GM23248 (cell line): ENCODE results near the gene COL11A2. TPM values are rescaled to one million over a fixed set of nuclear protein-coding genes. Genes with fewer than 3 reads are reported as not detected.

Source experiments
- DNase-seq: peaks from one replicate; pipeline ENCODE4 v3.0.0-alpha.2; 2015
- H2AFZ ChIP-seq: fragments of 200-600 bp; sonication (generic); 2 replicates; pipeline ENCODE4 v1.6.1; 2016; ENCODE audit warnings: antibody characterized with exemption
- H3F3A ChIP-seq: fragments of 200-600 bp; sonication (generic); 2 replicates; pipeline ENCODE4 v1.6.1; 2016; ENCODE audit warnings: mild to moderate bottlenecking, antibody characterized with exemption, mixed run types; ENCODE audit not compliant: insufficient read depth
- H3K27ac ChIP-seq: fragments of 200-600 bp; sonication (generic); 2 replicates; pipeline ENCODE4 v1.5.1; 2016; ENCODE audit warnings: mild to moderate bottlenecking
- H3K27me3 ChIP-seq: fragments of 200-600 bp; sonication (generic); replicated peaks from 2 replicates; pipeline ENCODE4 v1.6.1; 2016; ENCODE audit warnings: mild to moderate bottlenecking; ENCODE audit not compliant: insufficient read depth
- H3K36me3 ChIP-seq: fragments of 200-600 bp; sonication (generic); 2 replicates; pipeline ENCODE4 v1.6.1; 2016; ENCODE audit warnings: low read depth, mild to moderate bottlenecking
- H3K4me1 ChIP-seq: fragments of 200-600 bp; sonication (generic); 2 replicates; pipeline ENCODE4 v1.6.1; 2016; ENCODE audit warnings: mild to moderate bottlenecking; ENCODE audit not compliant: insufficient read depth
- H3K4me2 ChIP-seq: fragments of 200-600 bp; sonication (generic); one replicate; pipeline ENCODE4 v1.6.1; 2016; ENCODE audit warnings: mild to moderate bottlenecking; ENCODE audit not compliant: unreplicated experiment
- H3K4me3 ChIP-seq: fragments of 200-600 bp; sonication (generic); 2 replicates; pipeline ENCODE4 v1.5.1; 2016; ENCODE audit warnings: mild to moderate bottlenecking
- H3K79me2 ChIP-seq: fragments of 200-600 bp; sonication (generic); 2 replicates; pipeline ENCODE4 v1.6.1; 2016; ENCODE audit warnings: mild to moderate bottlenecking; ENCODE audit not compliant: insufficient read depth
- H3K9ac ChIP-seq: fragments of 200-600 bp; sonication (generic); 2 replicates; pipeline ENCODE4 v1.6.1; 2016; ENCODE audit warnings: mild to moderate bottlenecking
- H3K9me2 ChIP-seq: fragments of 200-600 bp; sonication (generic); 2 replicates; pipeline ENCODE4 v1.6.1; 2016; ENCODE audit warnings: mixed run types, mild to moderate bottlenecking, moderate library complexity; ENCODE audit not compliant: insufficient read depth
- H3K9me3 ChIP-seq: fragments of 200-600 bp; sonication (generic); one replicate; pipeline ENCODE4 v1.6.1; 2017; ENCODE audit warnings: low read depth
- H4K20me1 ChIP-seq: fragments of 200-600 bp; sonication (generic); 2 replicates; pipeline ENCODE4 v1.6.0; 2016; ENCODE audit not compliant: insufficient read depth
- EZH2 ChIP-seq: fragments of 200-600 bp; sonication (generic); IDR thresholded peaks from 2 replicates; pipeline ENCODE4 v1.6.1; 2018; ENCODE audit warnings: antibody characterized with exemption, mild to moderate bottlenecking; ENCODE audit not compliant: insufficient read depth, poor library complexity, severe bottlenecking
- EZH2phosphoT487 ChIP-seq: fragments of 200-600 bp; sonication (generic); IDR thresholded peaks from 2 replicates; pipeline ENCODE4 v1.6.1; 2018; ENCODE audit warnings: antibody characterized with exemption, moderate library complexity, mild to moderate bottlenecking, low read depth; ENCODE audit not compliant: insufficient read depth
- WGBS, 2 experiments: methylation state at CpG; one replicate each; pipeline ENCODE4 v1.1.6; 2015 to 2017; ENCODE audit warnings: low lambda C conversion rate in 2 of 2, low coverage in 1 of 2; ENCODE audit errors: missing lambda C conversion rate in 2 of 2; 5-methylcytosine and 5-hydroxymethylcytosine counted together
- in situ Hi-C: fragments of 300-500 bp; cut with MboI; formaldehyde crosslinking; loops from 2 replicates; pipeline ENCODE4 v1.15.0; 2020
- polyA plus RNA-seq: library from polyadenylated mRNA; unstranded; fragments of >200 nt; fragmentation: Nextera tagmentation; extraction: Ambion mirVana; gene quantifications from 2 replicates; pipeline ENCODE4 v1.2.1, GENCODE V29; 2016
- total RNA-seq: library from RNA; depleted of rRNA; stranded (reverse); fragments of >200 nt; shearing (Covaris generic); gene quantifications from 2 replicates; pipeline ENCODE4 v1.2.3, GENCODE V29; 2014

The COL11A2 gene
- total and polyA plus RNA-seq, 2 experiments from 2014 or later = 0.31 to 0.32 TPM

GRCh38 chr6:33208091-33208967 lies 16.1 kb upstream of the COL11A2 start, which contains the start of gene RING1:
Gene RING1 (plus strand): TSS chr6:33208500. CDS start chr6:33208823, 323 bp downstream.
- Histone ChIP-seq H3K4me2 (peak within 1 kb of the TSS; percentile 95), H3K4me1 (peaks cover 44% of the 10 kb centered on the region), H2AFZ (peak within 1 kb of the TSS; percentile 80), H3K27ac (peak within 1 kb of the TSS; percentile 92), H3K9me2 (no peaks in the 10 kb centered on the region), H3K9me3 (no peaks in the 10 kb centered on the region), H4K20me1 (no peaks in the 10 kb centered on the region), H3K27me3 (no peaks in the 10 kb centered on the region), H3K4me3 (peak within 1 kb of the TSS; percentile 96), H3K36me3 (peaks cover 6% of the 10 kb centered on the region), H3F3A (peaks cover 31% of the 10 kb centered on the region), H3K9ac (peak within 1 kb of the TSS; percentile 100), H3K79me2 (peaks cover 19% of the 10 kb centered on the region)
- in situ Hi-C loops = no loop called here
- peak; percentile 92 for DNase-seq
- TF ChIP-seq EZH2phosphoT487 = no peak
- no peak for TF ChIP-seq EZH2
- 1% methylated on average over 49 to 86 of the region's 86 CpGs for WGBS, 2 experiments

- peaks cover 26% of the 10 kb centered on the region for H3K79me2 ChIP-seq
- WGBS, 2 experiments = 2% methylated on average over 20 to 29 of the region's 29 CpGs
- H3K27me3 ChIP-seq = no peaks in the 10 kb centered on the region
- peak overlapping the region; percentile 96 for H3K4me3 ChIP-seq
- peaks cover 43% of the 10 kb centered on the region for H3K4me1 ChIP-seq
- peak overlapping the region; percentile 95 for H3K4me2 ChIP-seq
- H3K9me3 ChIP-seq = no peaks in the 10 kb centered on the region
- H3K9me2 ChIP-seq = no peaks in the 10 kb centered on the region
- peak overlapping the region; percentile 100 for H3K9ac ChIP-seq
- H3K36me3 ChIP-seq = peaks cover 13% of the 10 kb centered on the region
- TF ChIP-seq EZH2phosphoT487 (no peak), EZH2 (no peak)
- in situ Hi-C loops = no loop called here
- no peaks in the 10 kb centered on the region for H4K20me1 ChIP-seq
- H2AFZ ChIP-seq = peak overlapping the region; percentile 80
- H3F3A ChIP-seq = peaks cover 38% of the 10 kb centered on the region
- peak overlapping the region; percentile 92 for H3K27ac ChIP-seq
- DNase-seq = peak; percentile 86
These were observed 15.4 kb upstream of the COL11A2 start for GRCh38 chr6:33207552-33208090.

GRCh38 chr6:33206864-33207551 lies 14.7 kb upstream of the COL11A2 start:
- Histone ChIP-seq H3K4me1 (peaks cover 43% of the 10 kb centered on the region), H3K4me2 (peak overlapping the region; percentile 95), H3K4me3 (peak overlapping the region; percentile 96), H4K20me1 (no peaks in the 10 kb centered on the region), H3F3A (peaks cover 44% of the 10 kb centered on the region), H3K9me2 (no peaks in the 10 kb centered on the region), H3K9me3 (no peaks in the 10 kb centered on the region), H3K36me3 (peaks cover 13% of the 10 kb centered on the region), H2AFZ (peak overlapping the region; percentile 80), H3K27me3 (no peaks in the 10 kb centered on the region), H3K79me2 (peaks cover 32% of the 10 kb centered on the region), H3K27ac (peak overlapping the region; percentile 92), H3K9ac (peak overlapping the region; percentile 100)
- DNase-seq = peak; percentile 92
- 1 to 6% methylated on average over 9 to 20 of the region's 20 CpGs for WGBS, 2 experiments
- in situ Hi-C loops = no loop called here
- TF ChIP-seq EZH2 = no peak
- no peak for TF ChIP-seq EZH2phosphoT487
